Esophagus muscularis mucosa (tissue), 4 donors: ENCODE measurements around the gene GALP. TPM values are rescaled to one million over a fixed set of nuclear protein-coding genes. Genes with fewer than 3 reads are reported as not detected.
"Not testable (repeated sequence)": the region's sequence is repeated elsewhere in the genome, so short reads cannot be mapped to it uniquely, and the experiment has no call there.

Experiments used
- DNase-seq: peaks from one replicate; pipeline ENCODE4 v3.0.0-alpha.2; 2017; ENCODE audit errors: extremely low spot score
- H3K27ac ChIP-seq, 4 donors: fragments of 200-600 bp; sonication (generic); replicated peaks in 1 of 4; 1 replicate in 3 of 4; 2 replicates in 1 of 4; pipeline ENCODE4 v1.5.1; 2016 to 2019; ENCODE audit warnings: mild to moderate bottlenecking in 1 of 4
- H3K27me3 ChIP-seq, 4 donors: fragments of 200-600 bp; sonication (generic); one replicate each; pipeline versions ENCODE4 v1.5.1 to v1.6.0; 2016 to 2019
- H3K36me3 ChIP-seq, 4 donors: fragments of 200-600 bp; sonication (generic); one replicate each; pipeline ENCODE4 v1.5.1; 2016 to 2019
- H3K4me1 ChIP-seq, 4 donors: fragments of 200-600 bp; sonication (generic); one replicate each; pipeline ENCODE4 v1.5.1; 2016 to 2019
- H3K4me3 ChIP-seq, 4 donors: fragments of 200-600 bp; sonication (generic); 1 replicate in 2 of 4; 2 replicates in 2 of 4; pipeline ENCODE4 v1.5.1; 2016 to 2019; ENCODE audit warnings: mild to moderate bottlenecking in 4 of 4, moderate library complexity in 1 of 4
- H3K9me3 ChIP-seq, 4 donors: fragments of 200-600 bp; sonication (generic); 1 replicate in 3 of 4; 2 replicates in 1 of 4; pipeline ENCODE4 v1.5.1; 2016 to 2019
- CTCF ChIP-seq, 3 experiments: fragments of 200-600 bp in 2 of 3; fragments of 450-650 bp in 1 of 3; sonication (generic) in 2 of 3; IDR thresholded peaks; one replicate each; pipeline ENCODE4 v1.5.1; 2017 to 2019; ENCODE audit warnings: antibody characterized with exemption in 3 of 3, mild to moderate bottlenecking in 2 of 3, moderate library complexity in 1 of 3
- EP300 ChIP-seq: sonication (generic); formaldehyde crosslinking; IDR thresholded peaks from one replicate; pipeline ENCODE4 v1.6.1; 2017; ENCODE audit warnings: antibody characterized with exemption
- POLR2A ChIP-seq: fragments of 450-650 bp; IDR thresholded peaks from one replicate; pipeline ENCODE4 v1.6.1; 2017; ENCODE audit warnings: antibody characterized with exemption, moderate library complexity, mild to moderate bottlenecking, low read depth
- POLR2AphosphoS5 ChIP-seq, 2 donors: sonication (generic); formaldehyde crosslinking; IDR thresholded peaks; one replicate each; pipeline ENCODE4 v1.6.1; 2017; ENCODE audit warnings: antibody characterized with exemption in 2 of 2
- WGBS: methylation state at CpG from one replicate; pipeline ENCODE4 v1.1.5; 2018; 5-methylcytosine and 5-hydroxymethylcytosine counted together
- intact Hi-C: fragments of 100-400 bp; cut with DNase I; formaldehyde crosslinking; loops from one replicate; pipeline ENCODE4 v1.15.1; 2023
- total RNA-seq, 4 donors: library from RNA; depleted of rRNA; stranded (reverse); fragments of >200 nt; gene quantifications; one replicate each; pipeline versions ENCODE4 v1.1.0 to v1.2.1, GENCODE V29; 2016

GALP gene
- total RNA-seq, 4 donors from 2014 or later = not detected

- no peak for DNase-seq
- H3K27me3 ChIP-seq = no peaks in the 10 kb centered on the region
- no peak overlapping the region for H3K27ac ChIP-seq
- 82% methylated on average over 10 of the region's 10 CpGs for WGBS
- intact Hi-C loops = loop anchor here (10.0 kb wide), 1 partner anchor 169 kb away; the partner anchor contains the start of gene ZSCAN5A
- H3K36me3 ChIP-seq = peaks cover 11 to 45% (median 36%) of the 10 kb centered on the region in 4 donors
- TF ChIP-seq EP300 (no peak), POLR2A (no peak), CTCF (IDR thresholded peaks at IDR 0.05) (no peak)
- no peak overlapping the region for H3K4me3 ChIP-seq
- H3K4me1 ChIP-seq = peaks cover 14 to 35% (median 26%) of the 10 kb centered on the region in 4 donors
- no peaks in the 10 kb centered on the region for H3K9me3 ChIP-seq
Observed at GRCh38 chr19:56145698-56146097, 30.1 kb upstream of the GALP start.

- no peak for DNase-seq
- H3K27ac ChIP-seq = no peak overlapping the region
- peaks cover 11 to 45% (median 36%) of the 10 kb centered on the region in 4 donors for H3K36me3 ChIP-seq
- H3K4me1 ChIP-seq = peaks cover 14 to 31% (median 22%) of the 10 kb centered on the region in 4 donors
- intact Hi-C loops = loop anchor here (10.0 kb wide), 1 partner anchor 168 kb away; the partner anchor contains the start of gene ZSCAN5A
- TF ChIP-seq CTCF (IDR thresholded peaks at IDR 0.05) (no peak), POLR2A (no peak), EP300 (no peak), POLR2AphosphoS5 (IDR thresholded peaks at IDR 0.05) (no peak)
- no peak overlapping the region for H3K4me3 ChIP-seq
- no peaks in the 10 kb centered on the region for H3K27me3 ChIP-seq
- WGBS = 100% methylated on average over 1 of the region's 31 CpGs
- no peaks in the 10 kb centered on the region for H3K9me3 ChIP-seq
Observed at GRCh38 chr19:56146904-56147303, 28.9 kb upstream of the GALP start.

GRCh38 chr19:56147307-56147706 is 28.5 kb upstream of the GALP start:
- Histone ChIP-seq H3K27me3 (no peaks in the 10 kb centered on the region), H3K27ac (no peak overlapping the region), H3K4me1 (peaks cover 10 to 27% (median 18%) of the 10 kb centered on the region in 4 donors), H3K4me3 (no peak overlapping the region), H3K36me3 (peaks cover 11 to 45% (median 36%) of the 10 kb centered on the region in 4 donors), H3K9me3 (no peaks in the 10 kb centered on the region)
- intact Hi-C loops = loop anchor here (10.0 kb wide), 1 partner anchor 167 kb away; the partner anchor contains the start of gene ZSCAN5A
- TF ChIP-seq POLR2A = no peak
- no peak for TF ChIP-seq POLR2AphosphoS5 (IDR thresholded peaks at IDR 0.05)
- no peak for TF ChIP-seq CTCF (IDR thresholded peaks at IDR 0.05)
- TF ChIP-seq EP300 = no peak
- WGBS = 93% methylated on average over 8 of the region's 22 CpGs
- DNase-seq = no peak

- Histone ChIP-seq H3K9me3 (no peaks in the 10 kb centered on the region), H3K4me1 (peaks cover 7 to 26% (median 10%) of the 10 kb centered on the region in 4 donors), H3K4me3 (no peak overlapping the region), H3K27me3 (no peaks in the 10 kb centered on the region), H3K36me3 (peaks cover 11 to 45% (median 36%) of the 10 kb centered on the region in 4 donors), H3K27ac (no peak overlapping the region)
- WGBS = 98% methylated on average over 8 of the region's 15 CpGs
- TF ChIP-seq POLR2A (no peak), CTCF (IDR thresholded peaks at IDR 0.05) (no peak), EP300 (no peak), POLR2AphosphoS5 (IDR thresholded peaks at IDR 0.05) (no peak)
- intact Hi-C loops = loop anchor here (10.0 kb wide), 1 partner anchor 167 kb away; the partner anchor contains the start of gene ZSCAN5A
- no peak for DNase-seq
Observed at GRCh38 chr19:56148096-56148495, 27.7 kb upstream of the GALP start.

- 94% methylated on average over 12 of the region's 12 CpGs for WGBS
- not testable (repeated sequence) for H3K27me3 ChIP-seq, H3K4me3 ChIP-seq, H3K27ac ChIP-seq, DNase-seq, H3K9me3 ChIP-seq
- intact Hi-C loops = loop anchor here (10.0 kb wide), 1 partner anchor 166 kb away; the partner anchor contains the start of gene ZSCAN5A
- H3K36me3 ChIP-seq = peaks cover 11 to 47% (median 37%) of the 10 kb centered on the region in 4 donors
- H3K4me1 ChIP-seq = peaks cover 7 to 24% (median 8%) of the 10 kb centered on the region in 4 donors
Observed at GRCh38 chr19:56148955-56149655, 26.7 kb upstream of the GALP start.
